Vagina (tissue), 2 donors: ENCODE measurements around the gene LMO1.
A peak's percentile ranks its signal among the peaks of the same experiment; 100 is the strongest.

Source experiments
- POLR2A ChIP-seq, 2 donors: fragments of 450-650 bp; IDR thresholded peaks; one replicate each; pipeline ENCODE4 v1.6.1; 2017; ENCODE audit warnings: antibody characterized with exemption in 2 of 2, mild to moderate bottlenecking in 2 of 2, moderate library complexity in 2 of 2
- POLR2AphosphoS5 ChIP-seq, 2 donors: sonication (generic); formaldehyde crosslinking; IDR thresholded peaks; one replicate each; pipeline ENCODE4 v1.9.0; 2017; ENCODE audit warnings: antibody characterized with exemption in 2 of 2, mild to moderate bottlenecking in 2 of 2, low read depth in 1 of 2; ENCODE audit not compliant: insufficient read depth in 1 of 2
- TF ChIP-seq, protein P1 (sequence below), 3 experiments: fragments of 450-650 bp in 2 of 3; fragments of 200-600 bp in 1 of 3; sonication (generic) in 1 of 3; IDR thresholded peaks; one replicate each; pipeline ENCODE4 v1.5.1; 2017 to 2019; ENCODE audit warnings: antibody characterized with exemption in 3 of 3, mild to moderate bottlenecking in 2 of 3, moderate library complexity in 2 of 3

DNA sequence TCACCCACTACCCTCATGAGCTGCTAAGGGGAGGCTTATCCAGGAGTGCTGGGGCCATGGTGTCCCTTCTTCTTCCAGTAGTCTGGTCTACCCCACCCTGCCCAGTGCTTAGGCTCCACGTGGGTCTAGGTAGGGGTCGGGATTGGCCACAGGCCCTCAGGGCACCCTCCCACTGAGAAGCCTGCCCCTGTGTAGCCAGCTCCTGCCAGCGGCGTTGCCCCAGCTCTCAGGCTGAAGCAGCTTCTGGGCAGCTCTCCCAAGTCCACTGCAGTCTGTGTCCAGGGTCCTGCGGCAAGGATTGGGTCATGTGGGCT is 70.8 kb downstream of the LMO1 start:
- TF ChIP-seq, protein P1, sequence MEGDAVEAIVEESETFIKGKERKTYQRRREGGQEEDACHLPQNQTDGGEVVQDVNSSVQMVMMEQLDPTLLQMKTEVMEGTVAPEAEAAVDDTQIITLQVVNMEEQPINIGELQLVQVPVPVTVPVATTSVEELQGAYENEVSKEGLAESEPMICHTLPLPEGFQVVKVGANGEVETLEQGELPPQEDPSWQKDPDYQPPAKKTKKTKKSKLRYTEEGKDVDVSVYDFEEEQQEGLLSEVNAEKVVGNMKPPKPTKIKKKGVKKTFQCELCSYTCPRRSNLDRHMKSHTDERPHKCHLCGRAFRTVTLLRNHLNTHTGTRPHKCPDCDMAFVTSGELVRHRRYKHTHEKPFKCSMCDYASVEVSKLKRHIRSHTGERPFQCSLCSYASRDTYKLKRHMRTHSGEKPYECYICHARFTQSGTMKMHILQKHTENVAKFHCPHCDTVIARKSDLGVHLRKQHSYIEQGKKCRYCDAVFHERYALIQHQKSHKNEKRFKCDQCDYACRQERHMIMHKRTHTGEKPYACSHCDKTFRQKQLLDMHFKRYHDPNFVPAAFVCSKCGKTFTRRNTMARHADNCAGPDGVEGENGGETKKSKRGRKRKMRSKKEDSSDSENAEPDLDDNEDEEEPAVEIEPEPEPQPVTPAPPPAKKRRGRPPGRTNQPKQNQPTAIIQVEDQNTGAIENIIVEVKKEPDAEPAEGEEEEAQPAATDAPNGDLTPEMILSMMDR (IDR thresholded peaks at IDR 0.05), result peak in 1 of 3 experiments; percentile 4
- no peak for TF ChIP-seq POLR2A (IDR thresholded peaks at IDR 0.05)
- no peak for TF ChIP-seq POLR2AphosphoS5 (IDR thresholded peaks at IDR 0.05; ENCODE audit: insufficient read depth in 1 of 2, low read depth in 1 of 2)
